Tibial nerve (tissue), 4 donors: ENCODE measurements around the gene HOXD13. TPM values are rescaled to one million over a fixed set of nuclear protein-coding genes. Genes with fewer than 3 reads are reported as not detected.

Experiments
- DNase-seq, 2 donors: peaks; one replicate each; pipeline ENCODE4 v3.0.0-alpha.2; 2019; ENCODE audit warnings: low spot score in 2 of 2
- H3K27ac ChIP-seq, 4 donors: fragments of 200-600 bp; sonication (generic) in 3 of 4; one replicate each; pipeline ENCODE4 v1.5.1; 2017 to 2019; ENCODE audit warnings: mild to moderate bottlenecking in 1 of 4
- H3K27me3 ChIP-seq, 2 donors: fragments of 200-600 bp; sonication (generic) in 1 of 2; one replicate each; pipeline versions ENCODE4 v1.5.1 to v1.6.0; 2017 to 2019
- H3K36me3 ChIP-seq, 3 donors: fragments of 200-600 bp; sonication (generic); one replicate each; pipeline ENCODE4 v1.5.1; 2018 to 2019
- H3K4me1 ChIP-seq, 4 donors: fragments of 200-600 bp; sonication (generic) in 3 of 4; one replicate each; pipeline ENCODE4 v1.5.1; 2017 to 2019
- H3K4me3 ChIP-seq, 4 donors: fragments of 200-600 bp; sonication (generic) in 3 of 4; one replicate each; pipeline ENCODE4 v1.5.1; 2017 to 2019; ENCODE audit warnings: mild to moderate bottlenecking in 1 of 4, moderate library complexity in 1 of 4
- H3K9me3 ChIP-seq, 4 donors: fragments of 200-600 bp; sonication (generic) in 3 of 4; one replicate each; pipeline ENCODE4 v1.5.1; 2017 to 2019
- CTCF ChIP-seq, 5 experiments: fragments of 200-600 bp in 3 of 5; fragments of 450-650 bp in 2 of 5; sonication (generic) in 3 of 5; IDR thresholded peaks; one replicate each; pipeline ENCODE4 v1.5.1; 2016 to 2019; ENCODE audit warnings: antibody characterized with exemption in 5 of 5, mild to moderate bottlenecking in 3 of 5, moderate library complexity in 2 of 5
- EP300 ChIP-seq, 2 donors: sonication (generic); formaldehyde crosslinking; IDR thresholded peaks; one replicate each; pipeline ENCODE4 v1.6.1; 2017; ENCODE audit warnings: antibody characterized with exemption in 2 of 2, mild to moderate bottlenecking in 1 of 2
- POLR2A ChIP-seq, 2 donors: fragments of 450-650 bp; IDR thresholded peaks; one replicate each; pipeline ENCODE4 v1.6.1; 2017; ENCODE audit warnings: antibody characterized with exemption in 2 of 2, mild to moderate bottlenecking in 2 of 2, moderate library complexity in 2 of 2
- WGBS, 2 donors: methylation state at CpG; one replicate each; pipeline ENCODE4 v1.1.5; 2018; 5-methylcytosine and 5-hydroxymethylcytosine counted together
- total RNA-seq, 4 donors: library from RNA; depleted of rRNA; stranded (reverse); fragments of >200 nt; gene quantifications; one replicate each; pipeline ENCODE4 v1.1.0, GENCODE V29; 2016

Gene HOXD13
- total RNA-seq, 4 donors from 2014 or later = 0.21 TPM; not detected in 3

- no peak for DNase-seq
- Histone ChIP-seq H3K27me3 (peaks cover 0 to 99% of the 10 kb centered on the region in 2 donors), H3K27ac (no peak overlapping the region), H3K9me3 (no peaks in the 10 kb centered on the region), H3K4me1 (peaks cover 0 to 36% (median 4%) of the 10 kb centered on the region in 4 donors), H3K36me3 (no peaks in the 10 kb centered on the region), H3K4me3 (no peak overlapping the region)
- 19 to 28% methylated on average over 24 to 39 of the region's 40 CpGs for WGBS, 2 donors
- no peak for TF ChIP-seq POLR2A (IDR thresholded peaks at IDR 0.05)
- no peak for TF ChIP-seq EP300 (IDR thresholded peaks at IDR 0.05)
- TF ChIP-seq CTCF (IDR thresholded peaks at IDR 0.05) = no peak
These were observed 20.1 kb downstream of the HOXD13 start for GRCh38 chr2:176112375-176113302.

- Histone ChIP-seq H3K4me3 (no peak overlapping the region), H3K27ac (no peak overlapping the region), H3K36me3 (no peaks in the 10 kb centered on the region), H3K4me1 (peaks cover 0 to 23% (median 0%) of the 10 kb centered on the region in 4 donors), H3K9me3 (no peaks in the 10 kb centered on the region), H3K27me3 (peaks cover 0 to 100% of the 10 kb centered on the region in 2 donors)
- no peak for DNase-seq
- 37 to 39% methylated on average over 26 of the region's 26 CpGs for WGBS, 2 donors
- TF ChIP-seq EP300 (IDR thresholded peaks at IDR 0.05) (no peak), POLR2A (IDR thresholded peaks at IDR 0.05) (no peak), CTCF (IDR thresholded peaks at IDR 0.05) (no peak)
These were observed 21.8 kb downstream of the HOXD13 start for GRCh38 chr2:176114120-176114929.

- TF ChIP-seq EP300 (IDR thresholded peaks at IDR 0.05) (no peak), CTCF (IDR thresholded peaks at IDR 0.05) (no peak), POLR2A (IDR thresholded peaks at IDR 0.05) (no peak)
- WGBS, 2 donors = 51 to 52% methylated on average over 16 of the region's 16 CpGs
- Histone ChIP-seq H3K9me3 (no peaks in the 10 kb centered on the region), H3K27ac (no peak overlapping the region), H3K4me3 (no peak overlapping the region), H3K27me3 (peaks cover 0 to 100% of the 10 kb centered on the region in 2 donors), H3K4me1 (peaks cover 0 to 23% (median 0%) of the 10 kb centered on the region in 4 donors), H3K36me3 (no peaks in the 10 kb centered on the region)
- no peak for DNase-seq
These were observed 22.6 kb downstream of the HOXD13 start for GRCh38 chr2:176114930-176115625.

GRCh38 chr2:176115883-176116813 lies 23.6 kb downstream of the HOXD13 start, which contains the start of gene HOXD10:
Gene HOXD10 (plus strand): TSS chr2:176116778. CDS start chr2:176116834, 56 bp downstream.
- Histone ChIP-seq H3K27me3 (peaks cover 3 to 100% of the 10 kb centered on the region in 2 donors), H3K9me3 (no peaks in the 10 kb centered on the region), H3K27ac (peak within 1 kb of the TSS in 1 of 4 donors; percentile 16), H3K4me1 (peaks cover 0 to 21% (median 0%) of the 10 kb centered on the region in 4 donors), H3K36me3 (no peaks in the 10 kb centered on the region), H3K4me3 (peak within 1 kb of the TSS in 1 of 4 donors; percentile 29)
- 7% methylated on average over 61 to 62 of the region's 66 CpGs for WGBS, 2 donors
- DNase-seq = no peak
- TF ChIP-seq POLR2A (IDR thresholded peaks at IDR 0.05) (no peak), CTCF (IDR thresholded peaks at IDR 0.05) (peak in 3 of 5 experiments; percentile 9 to 40 (median 15)), EP300 (IDR thresholded peaks at IDR 0.05) (peak in 1 of 2 donors; percentile 8)
